Measurements from ENCODE around the gene TRIM24. TPM values are rescaled to one million over a fixed set of nuclear protein-coding genes. Genes with fewer than 3 reads are reported as not detected.

TRIM24 gene
- total RNA-seq, 1 donor from 2014 or later, result 20.7 TPM

DNA sequence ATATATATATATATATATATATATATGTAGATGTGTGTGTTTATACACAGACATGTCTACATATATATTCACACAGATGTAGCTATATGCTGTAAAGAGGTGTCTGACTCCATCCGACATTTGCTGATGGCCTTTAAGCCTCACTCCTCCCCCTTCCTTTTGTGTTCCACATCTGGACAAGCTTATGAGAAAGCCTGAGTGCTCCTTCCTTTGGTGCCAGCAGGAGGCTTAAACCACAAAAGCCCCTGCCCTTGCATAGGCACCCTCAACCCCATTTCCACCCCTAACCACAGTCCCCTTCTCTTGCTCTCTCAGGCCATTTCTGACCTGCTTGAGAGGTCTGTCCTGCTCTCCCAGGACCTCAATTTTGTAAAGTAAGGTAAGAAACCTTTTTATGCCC is 142.4 kb downstream of the TRIM24 start:
- TF ChIP-seq, protein P1, sequence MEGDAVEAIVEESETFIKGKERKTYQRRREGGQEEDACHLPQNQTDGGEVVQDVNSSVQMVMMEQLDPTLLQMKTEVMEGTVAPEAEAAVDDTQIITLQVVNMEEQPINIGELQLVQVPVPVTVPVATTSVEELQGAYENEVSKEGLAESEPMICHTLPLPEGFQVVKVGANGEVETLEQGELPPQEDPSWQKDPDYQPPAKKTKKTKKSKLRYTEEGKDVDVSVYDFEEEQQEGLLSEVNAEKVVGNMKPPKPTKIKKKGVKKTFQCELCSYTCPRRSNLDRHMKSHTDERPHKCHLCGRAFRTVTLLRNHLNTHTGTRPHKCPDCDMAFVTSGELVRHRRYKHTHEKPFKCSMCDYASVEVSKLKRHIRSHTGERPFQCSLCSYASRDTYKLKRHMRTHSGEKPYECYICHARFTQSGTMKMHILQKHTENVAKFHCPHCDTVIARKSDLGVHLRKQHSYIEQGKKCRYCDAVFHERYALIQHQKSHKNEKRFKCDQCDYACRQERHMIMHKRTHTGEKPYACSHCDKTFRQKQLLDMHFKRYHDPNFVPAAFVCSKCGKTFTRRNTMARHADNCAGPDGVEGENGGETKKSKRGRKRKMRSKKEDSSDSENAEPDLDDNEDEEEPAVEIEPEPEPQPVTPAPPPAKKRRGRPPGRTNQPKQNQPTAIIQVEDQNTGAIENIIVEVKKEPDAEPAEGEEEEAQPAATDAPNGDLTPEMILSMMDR (IDR thresholded peaks at IDR 0.05; ENCODE audit: insufficient read depth, low read length, poor library complexity, severe bottlenecking), result no peak
- H3K27me3 ChIP-seq (ENCODE audit: control insufficient read depth, insufficient read depth, low read length), result no peaks in the 10 kb centered on the region
- H3K36me3 ChIP-seq (ENCODE audit: control insufficient read depth, insufficient read depth, low read length), result no peaks in the 10 kb centered on the region
- no peak overlapping the region for H3K4me3 ChIP-seq (ENCODE audit: low read depth, low read length)
- no peak for DNase-seq (ENCODE audit: low read depth)

DNA sequence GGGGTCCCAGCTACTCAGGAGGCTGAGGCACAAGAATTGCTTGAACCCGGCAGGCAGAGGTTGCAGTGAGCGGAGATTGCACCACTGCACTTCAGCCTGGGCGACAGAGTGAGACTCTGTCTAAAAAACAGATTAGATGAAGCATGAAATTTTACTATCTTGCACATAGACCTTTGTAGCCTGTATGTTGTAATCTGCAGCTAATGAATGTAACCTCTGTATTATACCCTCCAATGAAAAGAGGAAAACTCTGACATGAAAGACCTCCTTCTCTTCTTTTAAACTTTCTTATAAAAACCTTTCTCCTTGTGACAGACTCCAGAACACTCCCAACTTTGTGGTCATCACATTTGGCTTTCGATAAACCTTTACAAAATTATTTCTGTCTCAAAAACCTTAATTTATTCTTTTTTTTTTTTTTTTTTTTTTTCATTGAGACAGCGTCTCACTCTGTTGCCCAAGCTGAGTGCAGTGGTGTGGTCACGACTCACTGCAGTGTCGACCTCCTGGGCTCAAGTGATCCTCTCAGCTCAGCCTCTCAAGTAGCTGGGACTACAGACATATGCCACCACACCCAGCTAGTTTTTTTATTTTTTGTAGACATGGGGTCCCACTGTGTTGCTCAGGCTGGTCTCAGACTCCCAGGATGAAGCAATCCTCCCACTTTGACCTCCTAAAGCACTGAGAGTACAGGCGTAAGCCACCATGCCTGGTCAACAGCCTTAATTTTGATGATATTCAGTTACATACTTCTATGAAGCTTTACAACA is 143.7 kb downstream of the TRIM24 start:
- DNase-seq (ENCODE audit: low read depth), result peak; percentile 21
- Histone ChIP-seq H3K4me3 (ENCODE audit: low read depth, low read length) (no peak overlapping the region), H3K36me3 (ENCODE audit: control insufficient read depth, insufficient read depth, low read length) (no peaks in the 10 kb centered on the region), H3K27me3 (ENCODE audit: control insufficient read depth, insufficient read depth, low read length) (no peaks in the 10 kb centered on the region)
- TF ChIP-seq, protein P1 (IDR thresholded peaks at IDR 0.05; ENCODE audit: insufficient read depth, low read length, poor library complexity, severe bottlenecking), result no peak

DNA sequence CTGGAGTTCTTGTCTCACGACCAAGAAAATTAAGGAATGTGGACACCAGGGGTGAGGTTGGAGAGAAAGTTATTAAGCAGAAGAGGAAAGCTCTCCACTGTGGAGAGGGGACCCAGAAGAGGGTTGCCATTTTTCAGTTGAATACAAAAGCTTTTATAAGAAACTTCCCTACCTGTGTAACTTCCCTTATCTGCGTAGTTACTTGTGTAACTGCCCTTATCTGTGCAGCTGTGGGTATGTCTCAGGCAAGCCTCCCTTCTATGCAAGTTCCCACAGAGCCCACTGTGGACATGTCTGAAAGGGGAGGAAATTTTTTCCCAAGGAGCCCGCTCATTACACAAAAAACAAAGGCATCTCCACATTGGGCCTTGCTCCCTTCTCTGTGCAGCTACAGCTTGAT is 146.2 kb downstream of the TRIM24 start:
- no peaks in the 10 kb centered on the region for H3K27me3 ChIP-seq (ENCODE audit: control insufficient read depth, insufficient read depth, low read length)
- H3K36me3 ChIP-seq (ENCODE audit: control insufficient read depth, insufficient read depth, low read length), result no peaks in the 10 kb centered on the region
- no peak overlapping the region for H3K4me3 ChIP-seq (ENCODE audit: low read depth, low read length)
- TF ChIP-seq, protein P1 (IDR thresholded peaks at IDR 0.05; ENCODE audit: insufficient read depth, low read length, poor library complexity, severe bottlenecking), result no peak
- no peak for DNase-seq (ENCODE audit: low read depth)

DNA sequence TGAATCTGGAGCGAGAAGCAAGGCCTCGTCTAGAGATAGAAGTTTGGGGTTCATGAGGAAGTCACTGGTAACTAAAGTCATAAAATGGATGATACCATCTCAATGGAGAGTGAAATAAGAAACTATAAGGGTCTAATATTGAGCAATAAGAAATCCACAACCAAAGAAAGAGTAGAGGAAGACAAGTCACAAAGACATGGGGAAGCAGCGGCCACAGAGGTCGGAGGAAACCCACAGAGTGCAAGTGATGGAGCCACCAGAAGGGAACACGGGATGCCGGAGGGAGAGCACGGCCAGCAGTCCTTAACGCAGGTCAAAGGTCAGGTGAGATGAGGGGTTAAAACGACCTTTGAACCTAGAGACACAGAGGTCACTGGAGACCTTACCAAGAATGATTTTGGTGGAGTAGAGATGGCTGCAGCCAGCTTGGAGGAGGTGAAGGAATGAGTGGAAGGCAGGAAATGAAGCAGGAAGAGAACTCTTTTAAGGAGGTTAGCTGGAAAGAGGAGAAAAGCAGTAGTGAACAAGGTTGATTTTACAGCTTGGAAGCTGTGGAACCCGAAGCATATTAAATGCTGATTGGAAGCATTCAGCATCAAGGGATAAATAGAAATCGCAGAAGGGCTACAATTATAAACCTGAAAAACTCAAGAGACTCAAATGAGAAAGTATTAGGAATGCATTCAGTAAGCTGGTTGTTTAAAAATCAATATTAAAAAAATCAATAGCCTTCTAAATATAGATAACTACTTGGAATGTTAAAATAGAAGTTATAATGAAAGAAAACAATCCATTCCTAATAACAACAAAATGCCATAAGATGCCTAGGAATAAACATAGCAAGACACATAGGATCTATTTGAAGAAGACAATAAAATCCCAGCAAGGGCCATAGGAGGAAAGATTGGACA is 147.4 kb downstream of the TRIM24 start:
- H3K4me3 ChIP-seq (ENCODE audit: low read depth, low read length), result no peak overlapping the region
- no peaks in the 10 kb centered on the region for H3K27me3 ChIP-seq (ENCODE audit: control insufficient read depth, insufficient read depth, low read length)
- TF ChIP-seq, protein P1 (IDR thresholded peaks at IDR 0.05; ENCODE audit: insufficient read depth, low read length, poor library complexity, severe bottlenecking), result no peak
- H3K36me3 ChIP-seq (ENCODE audit: control insufficient read depth, insufficient read depth, low read length), result no peaks in the 10 kb centered on the region
- no peak for DNase-seq (ENCODE audit: low read depth)

DNA sequence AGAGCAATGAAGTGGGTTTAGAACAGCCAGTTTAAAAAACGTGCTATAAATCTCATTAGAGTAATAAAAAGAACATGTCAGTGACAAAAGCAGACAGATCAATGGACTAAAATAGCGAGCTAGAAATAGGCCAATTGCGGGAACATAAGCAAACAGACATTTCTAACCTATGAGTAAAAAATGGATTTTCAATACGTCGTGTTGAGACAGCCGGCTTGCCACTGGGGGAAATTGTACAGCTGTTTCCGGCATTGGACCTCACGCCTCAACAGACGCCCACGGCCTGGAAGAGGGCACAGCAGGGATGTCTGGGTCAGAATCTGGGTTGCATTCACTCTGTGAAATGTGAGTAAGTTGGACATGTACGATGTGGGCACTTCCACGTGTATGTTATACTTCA is 148.2 kb downstream of the TRIM24 start:
- TF ChIP-seq, protein P1 (IDR thresholded peaks at IDR 0.05; ENCODE audit: insufficient read depth, low read length, poor library complexity, severe bottlenecking), result no peak
- Histone ChIP-seq H3K4me3 (ENCODE audit: low read depth, low read length) (no peak overlapping the region), H3K36me3 (ENCODE audit: control insufficient read depth, insufficient read depth, low read length) (no peaks in the 10 kb centered on the region), H3K27me3 (ENCODE audit: control insufficient read depth, insufficient read depth, low read length) (no peaks in the 10 kb centered on the region)
- no peak for DNase-seq (ENCODE audit: low read depth)
